Chondrocyte (in vitro differentiated cells): ENCODE data around the gene CEP250. TPM values are rescaled to one million over a fixed set of nuclear protein-coding genes. Genes with fewer than 3 reads are reported as not detected.

Source experiments
- DNase-seq: peaks from one replicate; pipeline ENCODE4 v3.0.0; 2021; ENCODE audit warnings: mixed read lengths, low spot score
- H3K27ac Mint-ChIP-seq: one replicate; pipeline ENCODE4 v1.8.0; 2021; ENCODE audit warnings: mild to moderate bottlenecking, moderate library complexity, mixed read lengths; ENCODE audit not compliant: unreplicated experiment
- H3K27me3 Mint-ChIP-seq: 2 replicates; pipeline ENCODE4 v1.8.0; 2021; ENCODE audit warnings: low read depth, mixed read lengths
- H3K36me3 Mint-ChIP-seq: 2 replicates; pipeline ENCODE4 v1.8.0; 2021; ENCODE audit warnings: low read depth, mixed read lengths
- H3K4me1 Mint-ChIP-seq: 2 replicates; pipeline ENCODE4 v1.8.0; 2021; ENCODE audit warnings: low read depth, mild to moderate bottlenecking, mixed read lengths
- H3K4me3 Mint-ChIP-seq: one replicate; pipeline ENCODE4 v1.8.0; 2021; ENCODE audit warnings: mild to moderate bottlenecking, moderate library complexity, mixed read lengths; ENCODE audit not compliant: unreplicated experiment
- H3K9me3 Mint-ChIP-seq: 2 replicates; pipeline ENCODE4 v1.8.0; 2021; ENCODE audit warnings: low read depth, mixed read lengths
- CTCF ChIP-seq: fragments of 200-600 bp; sonication (generic); IDR thresholded peaks from 2 replicates; pipeline ENCODE4 v1.5.0; 2021; ENCODE audit warnings: antibody characterized with exemption, mild to moderate bottlenecking, moderate library complexity
- total RNA-seq: library from RNA; stranded (reverse); gene quantifications from 3 replicates; pipeline ENCODE4 v1.2.1, GENCODE V29; 2021

Gene CEP250
- total RNA-seq, 1 donor from 2014 or later, result 43.6 TPM

DNA sequence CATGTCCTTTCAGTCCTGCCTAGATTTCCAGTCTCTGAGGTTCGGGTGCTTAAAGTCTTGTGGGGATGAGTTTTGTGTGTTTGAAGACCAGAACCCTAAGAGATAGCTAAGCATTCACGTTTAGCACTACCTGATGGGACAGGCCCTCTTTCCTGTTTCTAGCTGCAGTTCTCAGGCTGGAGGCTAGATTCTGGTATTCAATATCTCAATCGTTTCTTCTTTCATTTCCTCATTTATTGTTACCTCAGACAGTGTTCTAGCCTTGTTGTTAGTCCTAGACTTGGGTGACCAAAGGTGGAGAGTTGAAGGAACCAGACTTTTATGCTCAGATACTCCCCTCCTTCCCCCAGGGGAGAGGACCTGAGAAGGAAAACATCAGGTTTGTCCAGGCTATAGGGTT, 16.8 kb downstream of the CEP250 start:
- Mint-ChIP-seq H3K4me1 (peaks cover 10% of the 10 kb centered on the region), H3K27ac (no peak overlapping the region), H3K9me3 (no peaks in the 10 kb centered on the region), H3K4me3 (no peak overlapping the region), H3K27me3 (no peaks in the 10 kb centered on the region), H3K36me3 (peaks cover 23% of the 10 kb centered on the region)
- no peak for DNase-seq
- no peak for TF ChIP-seq CTCF

GRCh38 chr20:35473684-35474083, 18.3 kb downstream of the CEP250 start:
- Mint-ChIP-seq H3K27ac (no peak overlapping the region), H3K27me3 (no peaks in the 10 kb centered on the region), H3K4me1 (no peaks in the 10 kb centered on the region), H3K4me3 (no peak overlapping the region), H3K36me3 (peaks cover 28% of the 10 kb centered on the region), H3K9me3 (no peaks in the 10 kb centered on the region)
- DNase-seq, result no peak
- no peak for TF ChIP-seq CTCF

- H3K4me3 Mint-ChIP-seq, result no peak overlapping the region
- H3K9me3 Mint-ChIP-seq, result no peaks in the 10 kb centered on the region
- H3K4me1 Mint-ChIP-seq, result no peaks in the 10 kb centered on the region
- DNase-seq, result no peak
- TF ChIP-seq CTCF, result no peak
- no peak overlapping the region for H3K27ac Mint-ChIP-seq
- H3K27me3 Mint-ChIP-seq, result no peaks in the 10 kb centered on the region
- H3K36me3 Mint-ChIP-seq, result peaks cover 32% of the 10 kb centered on the region
These were observed 19.0 kb downstream of the CEP250 start for GRCh38 chr20:35474303-35474871.

GRCh38 chr20:35476288-35476687, 20.9 kb downstream of the CEP250 start:
- H3K4me1 Mint-ChIP-seq, result no peaks in the 10 kb centered on the region
- H3K27me3 Mint-ChIP-seq, result no peaks in the 10 kb centered on the region
- H3K27ac Mint-ChIP-seq, result no peak overlapping the region
- no peak overlapping the region for H3K4me3 Mint-ChIP-seq
- peaks cover 31% of the 10 kb centered on the region for H3K36me3 Mint-ChIP-seq
- no peak for TF ChIP-seq CTCF
- H3K9me3 Mint-ChIP-seq, result no peaks in the 10 kb centered on the region
- DNase-seq, result no peak

DNA sequence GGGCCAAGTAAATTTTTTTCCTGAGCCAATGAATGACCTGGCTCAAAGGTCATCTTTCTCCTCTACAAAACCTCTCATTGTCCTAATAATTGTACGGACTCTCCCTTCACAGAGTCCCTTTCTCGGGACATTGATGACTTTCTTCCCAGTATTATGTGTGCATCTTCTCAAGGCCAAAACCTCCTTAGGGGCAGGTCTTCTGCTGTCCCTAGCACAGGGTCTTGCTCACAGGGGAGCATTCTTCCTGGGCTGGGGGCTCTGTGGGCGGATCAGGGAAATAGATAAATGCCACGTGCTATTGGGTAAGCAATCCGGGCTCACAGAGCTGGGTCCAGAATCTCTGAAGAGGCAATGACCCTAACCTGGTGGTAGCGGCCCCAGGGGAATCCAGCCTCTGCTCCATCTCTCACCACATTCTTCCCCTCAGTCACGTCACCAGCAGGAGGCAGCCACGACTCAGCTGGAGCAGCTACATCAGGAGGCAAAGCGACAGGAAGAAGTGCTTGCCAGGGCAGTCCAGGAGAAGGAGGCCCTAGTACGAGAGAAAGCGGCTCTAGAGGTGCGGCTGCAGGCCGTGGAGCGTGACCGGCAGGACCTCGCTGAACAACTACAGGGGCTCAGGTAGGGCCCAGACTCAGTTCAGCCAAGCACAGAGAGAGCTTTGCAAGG, 23.5 kb downstream of the CEP250 start:
- Mint-ChIP-seq H3K27me3 (no peaks in the 10 kb centered on the region), H3K27ac (no peak overlapping the region), H3K9me3 (peaks cover 4% of the 10 kb centered on the region), H3K36me3 (peaks cover 25% of the 10 kb centered on the region), H3K4me3 (no peak overlapping the region), H3K4me1 (no peaks in the 10 kb centered on the region)
- no peak for DNase-seq
- peak; percentile 37 for TF ChIP-seq CTCF
